Erythroblast (primary cell): ENCODE measurements around the gene PRKAB1.

Experiments
- GATA1 ChIP-seq: IDR thresholded peaks from 2 replicates; pipeline ENCODE4 v1.6.1; 2011; ENCODE audit warnings: low read depth, mild to moderate bottlenecking, control low read depth, low read length, moderate library complexity
- POLR2A ChIP-seq: IDR thresholded peaks from 2 replicates; pipeline ENCODE4 v1.6.1; 2011; ENCODE audit warnings: mild to moderate bottlenecking, low read length

- TF ChIP-seq POLR2A (no peak), GATA1 (no peak)
Measured at GRCh38 chr12:119712721-119713120, 44.8 kb downstream of the PRKAB1 start.
